NCI-H2196 (cell line): ENCODE measurements around the gene CSMD2.

Experiments
- DNase-seq: peaks from one replicate; lab custom pipeline; 2025; ENCODE audit not compliant: unreplicated experiment; lab: John Stamatoyannopoulos, UW

CSMD2 gene

GRCh38 chr1:33824321-33824720 is 340.7 kb downstream of the CSMD2 start:
- no peak for DNase-seq

GRCh38 chr1:33823830-33824229 is 341.2 kb downstream of the CSMD2 start:
- no peak for DNase-seq

GRCh38 chr1:33823401-33823800 is 341.6 kb downstream of the CSMD2 start:
- no peak for DNase-seq

- DNase-seq: no peak
Measured at GRCh38 chr1:33822396-33822795, 342.6 kb downstream of the CSMD2 start.

DNA sequence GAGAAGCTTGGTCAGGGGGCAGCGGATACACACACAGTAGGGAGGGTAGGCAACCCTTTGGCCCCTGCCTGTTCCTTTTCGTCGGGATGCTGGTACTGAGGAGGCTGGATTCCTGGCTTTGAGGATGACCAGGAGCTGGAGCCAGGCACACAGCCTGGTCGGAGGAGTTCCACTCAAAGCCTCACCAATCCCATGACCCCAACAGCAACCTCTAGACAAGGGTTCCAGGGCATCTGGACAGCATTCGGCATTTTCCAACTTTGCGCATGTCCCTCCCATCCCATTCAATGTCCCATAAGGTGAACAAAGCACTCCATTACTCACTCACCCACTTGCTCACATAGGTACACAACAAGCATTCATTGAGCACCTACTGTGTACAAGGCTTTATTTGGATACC is 343.7 kb downstream of the CSMD2 start:
- no peak for DNase-seq

DNA sequence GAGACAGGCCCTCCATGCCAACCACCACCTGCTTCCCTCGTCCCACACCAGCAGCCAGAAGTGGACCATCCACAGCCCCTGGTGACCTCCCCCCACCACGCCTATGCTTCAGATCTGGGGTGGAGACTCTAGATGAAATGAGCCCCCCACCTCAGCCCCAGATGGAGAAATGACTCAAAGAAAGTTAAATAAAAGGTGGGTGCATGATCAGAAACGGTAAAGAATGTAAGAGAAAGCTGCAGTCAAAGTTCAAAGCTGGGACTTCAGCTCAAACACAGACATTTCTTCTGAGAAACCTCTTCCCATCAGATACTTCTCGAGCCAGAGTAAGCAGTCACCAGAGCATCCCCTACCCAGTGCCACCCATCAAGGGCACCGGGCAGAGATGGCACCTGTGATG is 344.2 kb downstream of the CSMD2 start:
- DNase-seq: no peak

- no peak for DNase-seq
Measured at GRCh38 chr1:33819913-33820311, 345.1 kb downstream of the CSMD2 start.

GRCh38 chr1:33819290-33819912 is 345.6 kb downstream of the CSMD2 start:
- DNase-seq: no peak

DNA sequence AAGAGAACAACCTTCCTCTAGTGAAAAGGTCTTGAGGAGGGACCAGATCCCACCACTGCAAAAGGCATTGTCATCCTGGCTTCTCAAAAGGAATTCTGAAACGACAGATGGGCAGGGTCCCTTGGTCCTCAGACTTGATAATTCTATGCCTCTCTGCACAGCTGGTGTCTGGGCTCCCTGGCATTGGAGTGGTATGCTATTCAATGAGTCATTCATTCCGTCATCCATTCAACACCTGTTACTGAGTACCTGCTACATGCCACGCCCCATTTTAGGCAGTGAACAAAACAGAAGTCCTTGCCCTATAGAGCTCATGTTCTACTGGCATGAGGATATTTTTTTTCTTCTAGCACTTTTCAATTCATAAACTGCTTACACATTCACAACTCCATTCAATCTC is 347.0 kb downstream of the CSMD2 start:
- no peak for DNase-seq

DNA sequence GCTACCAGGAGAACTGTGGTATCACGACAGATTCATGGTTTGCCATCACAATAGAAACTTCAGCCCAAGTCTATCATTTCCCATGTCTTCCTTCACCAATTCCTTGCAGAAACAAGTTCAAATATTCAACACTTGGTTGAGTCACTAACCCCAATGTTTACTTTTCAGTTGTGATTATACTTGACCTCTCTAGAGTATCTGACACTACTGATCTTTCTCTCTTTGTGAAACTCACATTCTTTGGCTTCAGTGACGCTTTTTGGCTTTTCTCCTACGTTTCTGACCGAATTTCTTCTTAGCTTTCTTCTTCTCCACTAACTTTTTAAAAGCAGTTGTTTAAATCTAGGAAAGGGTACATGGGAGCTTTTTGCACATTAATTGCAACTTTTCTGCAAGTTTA is 350.0 kb downstream of the CSMD2 start:
- DNase-seq: no peak

DNA sequence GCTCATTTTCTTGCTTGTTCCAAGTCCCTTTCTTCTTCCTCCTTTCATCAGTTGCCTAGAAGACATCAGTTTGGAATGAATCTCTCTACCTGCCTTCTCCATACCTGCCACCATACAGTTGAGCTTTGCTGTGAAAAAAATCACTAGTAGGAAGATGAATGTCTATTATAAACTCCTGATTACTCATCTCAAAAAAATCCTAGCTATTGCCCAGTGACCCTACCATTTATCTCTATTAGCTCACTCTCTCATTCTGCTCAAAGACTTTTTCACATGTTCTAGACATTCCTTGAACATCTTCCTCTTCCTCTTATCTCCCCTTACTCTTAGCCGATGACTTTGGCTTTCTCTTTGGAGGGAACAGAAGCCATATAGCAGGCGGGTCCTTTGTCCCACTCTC is 350.9 kb downstream of the CSMD2 start:
- no peak for DNase-seq

- DNase-seq: no peak
Measured at GRCh38 chr1:33810571-33810970, 354.5 kb downstream of the CSMD2 start.

- DNase-seq: no peak
Measured at GRCh38 chr1:33805988-33806387, 359.0 kb downstream of the CSMD2 start.

DNA sequence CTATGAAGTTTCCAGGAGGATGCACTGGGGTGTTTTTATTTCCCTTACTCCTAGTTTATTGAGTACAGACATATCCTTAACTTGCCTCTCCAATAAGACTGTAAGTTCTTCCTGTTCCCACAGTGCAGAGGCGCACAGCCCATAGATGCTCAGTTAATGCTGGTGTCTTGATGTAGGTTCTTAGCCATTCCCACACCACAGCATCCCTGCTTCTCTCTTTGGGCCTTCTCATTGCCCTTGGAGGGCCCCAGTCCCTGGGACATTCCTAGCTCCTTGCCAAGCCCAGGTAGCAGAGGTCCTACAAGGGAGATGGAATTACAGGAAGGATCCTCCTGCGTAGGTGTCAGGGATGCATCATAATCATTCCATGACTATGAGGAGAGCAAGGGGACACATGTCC is 362.8 kb downstream of the CSMD2 start:
- DNase-seq: no peak

DNA sequence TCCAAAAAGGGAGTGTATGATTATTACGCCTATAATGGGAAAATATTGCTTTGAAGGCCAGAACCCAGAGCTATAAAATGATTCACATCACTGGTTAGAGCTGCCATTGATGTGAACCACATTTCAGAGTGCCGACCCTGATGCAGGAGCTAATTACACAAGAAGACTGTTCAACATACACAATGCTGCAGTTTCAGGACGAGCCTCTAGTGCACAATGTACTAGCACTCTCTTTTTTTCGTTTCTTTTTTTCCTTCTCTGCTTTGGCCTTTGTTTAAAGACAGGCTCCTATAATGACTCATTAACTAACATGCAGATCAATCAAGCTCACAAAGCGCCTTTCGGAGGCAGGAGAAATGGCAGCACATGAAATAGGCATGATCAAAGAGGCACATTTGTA is 367.2 kb downstream of the CSMD2 start:
- no peak for DNase-seq

DNA sequence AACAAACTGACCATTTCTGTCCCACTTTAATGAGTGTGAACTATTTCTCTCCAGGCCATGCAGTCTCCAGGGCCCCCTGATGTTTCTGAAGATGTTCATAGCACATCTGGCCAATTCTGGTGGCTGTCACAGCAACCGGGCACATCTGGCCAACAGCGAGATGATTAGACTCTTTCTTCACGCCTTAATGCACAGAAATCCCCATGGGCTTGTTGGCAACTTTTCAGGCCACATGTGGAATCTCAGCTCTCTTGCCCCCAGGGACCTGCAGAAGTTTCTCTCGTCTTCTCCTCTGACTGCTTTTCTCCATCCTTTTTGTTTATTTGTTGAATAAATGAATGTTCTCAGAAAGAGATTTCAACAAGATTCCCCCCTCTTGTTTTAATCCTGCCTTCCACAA is 372.4 kb downstream of the CSMD2 start:
- DNase-seq: no peak

- no peak for DNase-seq
Measured at GRCh38 chr1:33792216-33792615, 372.8 kb downstream of the CSMD2 start.

DNA sequence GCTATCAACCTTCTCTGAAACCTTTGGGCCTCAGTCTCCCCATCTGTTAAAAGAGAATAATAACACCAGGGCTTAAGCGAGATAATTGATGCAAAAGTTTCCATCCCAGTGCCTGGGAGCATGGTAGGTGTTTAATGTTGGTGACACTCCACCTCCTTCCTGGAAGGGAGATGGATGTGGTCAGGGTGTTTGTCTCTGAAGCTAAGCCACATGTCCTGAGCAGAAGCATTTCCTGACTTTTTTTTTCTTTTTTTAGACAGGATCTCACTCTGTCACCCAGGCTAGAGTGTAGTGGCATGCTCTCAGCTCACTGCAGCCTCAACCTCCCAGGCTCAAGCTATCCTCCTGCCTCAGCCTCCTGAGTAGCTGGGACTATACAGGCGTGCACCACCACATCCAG is 373.8 kb downstream of the CSMD2 start:
- no peak for DNase-seq

- no peak for DNase-seq
Measured at GRCh38 chr1:33790577-33790976, 374.5 kb downstream of the CSMD2 start.

- no peak for DNase-seq
Measured at GRCh38 chr1:33784876-33785275, 380.2 kb downstream of the CSMD2 start.

- no peak for DNase-seq
Measured at GRCh38 chr1:33782776-33783175, 382.3 kb downstream of the CSMD2 start.

DNA sequence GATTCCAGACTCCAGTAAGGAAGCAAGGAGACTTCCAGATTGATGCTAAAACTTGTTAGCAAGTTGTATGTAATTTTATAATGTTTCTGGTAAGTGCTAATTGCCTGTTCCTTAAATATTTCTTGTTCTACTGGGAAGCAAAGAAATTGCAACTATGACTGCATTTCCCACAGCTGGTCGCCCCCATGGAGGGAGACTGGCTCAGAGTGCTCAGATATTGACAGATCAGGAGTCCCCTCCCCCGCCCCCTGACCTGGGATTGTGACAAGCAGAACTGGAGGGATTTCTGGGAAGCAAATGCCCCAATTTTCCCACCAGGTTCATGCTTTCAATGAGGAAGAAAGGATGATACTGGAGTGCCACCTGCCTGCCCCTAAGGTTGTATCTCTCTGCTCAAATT is 383.4 kb downstream of the CSMD2 start:
- DNase-seq: no peak

- DNase-seq: no peak
Measured at GRCh38 chr1:33777337-33777736, 387.7 kb downstream of the CSMD2 start.

- DNase-seq: no peak
Measured at GRCh38 chr1:33768821-33769220, 396.2 kb downstream of the CSMD2 start.
